ENCODE data around the gene OTOP2. TPM values are rescaled to one million over a fixed set of nuclear protein-coding genes. Genes with fewer than 3 reads are reported as not detected.
"Not testable (repeated sequence)": the region's sequence is repeated elsewhere in the genome, so short reads cannot be mapped to it uniquely, and the experiment has no call there.

Gene OTOP2
- polyA plus RNA-seq, 10 donors = not detected

GRCh38 chr17:74901353-74902135, 22.5 kb upstream of the OTOP2 start:
- DNase-seq = no peak

- DNase-seq = no peak
Measured at GRCh38 chr17:74903034-74903433, 21.0 kb upstream of the OTOP2 start.

GRCh38 chr17:74903671-74904070, 20.4 kb upstream of the OTOP2 start:
- no peak for DNase-seq

- DNase-seq = no peak
Measured at GRCh38 chr17:74904687-74905409, 19.2 kb upstream of the OTOP2 start.

- DNase-seq = not testable (repeated sequence)
Measured at GRCh38 chr17:74906214-74906793, 17.8 kb upstream of the OTOP2 start.

GRCh38 chr17:74907012-74907411, 17.1 kb upstream of the OTOP2 start:
- no peak for DNase-seq

- not testable (repeated sequence) for DNase-seq
Measured at GRCh38 chr17:74909097-74909496, 15.0 kb upstream of the OTOP2 start.

GRCh38 chr17:74911423-74911822, 12.7 kb upstream of the OTOP2 start:
- not testable (repeated sequence) for DNase-seq

- DNase-seq = no peak
Measured at GRCh38 chr17:74916136-74916850, 7.8 kb upstream of the OTOP2 start.

- DNase-seq = no peak
Measured at GRCh38 chr17:74916851-74917199, 7.2 kb upstream of the OTOP2 start.

- no peak for DNase-seq
Measured at GRCh38 chr17:74917430-74917829, 6.6 kb upstream of the OTOP2 start.

- DNase-seq = no peak
Measured at GRCh38 chr17:74918906-74919305, 5.2 kb upstream of the OTOP2 start.

GRCh38 chr17:74919440-74920305, 4.4 kb upstream of the OTOP2 start:
- DNase-seq = no peak

GRCh38 chr17:74920306-74920620, 3.8 kb upstream of the OTOP2 start:
- no peak for DNase-seq

GRCh38 chr17:74920642-74921025, 3.4 kb upstream of the OTOP2 start:
- DNase-seq = no peak

GRCh38 chr17:74921026-74921681, 2.9 kb upstream of the OTOP2 start:
- no peak for DNase-seq

- no peak for DNase-seq
Measured at GRCh38 chr17:74921769-74922168, 2.3 kb upstream of the OTOP2 start.

- no peak for DNase-seq
Measured at GRCh38 chr17:74922172-74922571, 1.9 kb upstream of the OTOP2 start.

- DNase-seq = no peak
Measured at GRCh38 chr17:74922694-74923537, 1.2 kb upstream of the OTOP2 start, which contains the start of gene USH1G. USH1G (minus strand) TSS chr17:74923255; CDS start chr17:74923073, 182 bp downstream.
